Breast epithelium (tissue), 3 donors: ENCODE results near the gene PAK5.

ENCODE experiments used
- CTCF ChIP-seq, 3 donors: fragments of 450-650 bp; IDR thresholded peaks; one replicate each; pipeline ENCODE4 v1.5.1; 2016 to 2017; ENCODE audit warnings: antibody characterized with exemption in 3 of 3, mild to moderate bottlenecking in 3 of 3, moderate library complexity in 3 of 3
- POLR2A ChIP-seq: fragments of 450-650 bp; IDR thresholded peaks from one replicate; pipeline ENCODE4 v1.6.1; 2016; ENCODE audit warnings: antibody characterized with exemption, mild to moderate bottlenecking, moderate library complexity

DNA sequence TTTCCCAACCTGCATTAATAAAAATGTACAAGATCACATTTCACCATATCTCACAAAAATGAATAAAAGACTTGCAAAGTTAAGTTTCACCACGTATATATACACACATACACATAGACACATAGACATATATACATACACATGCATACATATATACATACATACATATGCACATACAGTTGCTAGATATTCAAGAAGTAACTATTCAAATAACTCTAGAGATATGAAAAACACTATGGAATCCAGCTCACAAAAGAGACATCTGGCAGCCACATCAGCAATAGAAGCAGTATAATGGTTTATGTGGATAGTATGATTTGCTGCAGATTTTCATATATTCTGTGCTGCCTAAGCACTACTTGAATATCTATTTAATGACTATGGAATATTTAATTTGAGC is 28.1 kb downstream of the PAK5 start:
- TF ChIP-seq CTCF (IDR thresholded peaks at IDR 0.05) (no peak), POLR2A (no peak)
